GM12891 (cell line): ENCODE data around the gene TBX19.

Source experiments
- POLR2A ChIP-seq: IDR thresholded peaks from 2 replicates; pipeline ENCODE4 v1.6.1; 2011; ENCODE audit warnings: low read depth, low read length, control low read depth
- POLR2AphosphoS5 ChIP-seq: IDR thresholded peaks from 2 replicates; pipeline ENCODE4 v1.6.1; 2011; ENCODE audit warnings: low read depth, low read length, control low read depth
- POU2F2 ChIP-seq: IDR thresholded peaks from 2 replicates; pipeline ENCODE4 v1.6.1; 2011; ENCODE audit warnings: low read depth, mild to moderate bottlenecking, control low read depth, low read length, moderate library complexity
- TAF1 ChIP-seq: IDR thresholded peaks from 2 replicates; pipeline ENCODE4 v1.6.1; 2011; ENCODE audit warnings: low read depth, low read length, control low read depth

DNA sequence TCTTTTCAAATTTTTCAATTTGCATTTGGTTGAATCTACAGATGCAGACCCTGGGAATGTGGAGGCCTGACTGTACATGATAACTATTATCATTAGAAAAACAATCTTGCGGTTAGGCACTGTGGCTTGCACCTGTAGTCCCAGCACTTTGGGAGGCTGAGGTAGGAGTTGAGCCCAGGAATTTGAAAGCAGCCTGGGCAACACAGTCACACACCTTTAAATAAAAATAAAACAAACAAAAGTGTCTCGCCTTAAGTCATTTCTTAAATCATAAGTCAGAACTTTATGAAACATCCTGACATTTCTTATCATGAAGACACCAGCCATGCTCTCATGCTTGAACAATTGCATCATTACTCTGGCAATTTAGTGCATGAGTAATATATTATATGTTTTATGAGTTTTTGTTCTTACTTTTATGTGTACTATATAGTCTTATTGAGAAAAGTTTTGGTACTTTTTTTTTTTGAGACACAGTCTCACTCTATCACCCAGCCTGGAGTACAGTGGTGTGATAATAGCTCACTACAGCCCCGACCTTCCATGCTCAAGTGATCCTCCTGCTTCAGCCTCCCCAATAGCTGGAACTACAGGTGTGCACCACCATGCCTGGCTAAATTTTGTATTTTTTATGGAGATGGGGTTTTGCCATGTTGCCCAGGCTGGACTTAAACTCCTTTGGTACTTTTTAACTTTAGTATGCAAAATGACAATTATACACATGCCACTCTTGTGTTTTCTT is 7.8 kb downstream of the TBX19 start:
- TF ChIP-seq POLR2AphosphoS5: no peak
- TF ChIP-seq POLR2A: no peak
- TF ChIP-seq TAF1: no peak
- no peak for TF ChIP-seq POU2F2
